Stimulated activated CD4-positive, alpha-beta T cell treated with anti-CD3 and anti-CD28 coated beads, Interleukin-15, amount 100 ng/mL, for 24 hours (primary cell): ENCODE data around the gene CCDC91.
"Not testable (repeated sequence)": the region's sequence is repeated elsewhere in the genome, so short reads cannot be mapped to it uniquely, and the experiment has no call there.

ENCODE experiments used
- DNase-seq: peaks from one replicate; pipeline ENCODE4 v3.0.0-alpha.2; 2020

The CCDC91 gene

DNA sequence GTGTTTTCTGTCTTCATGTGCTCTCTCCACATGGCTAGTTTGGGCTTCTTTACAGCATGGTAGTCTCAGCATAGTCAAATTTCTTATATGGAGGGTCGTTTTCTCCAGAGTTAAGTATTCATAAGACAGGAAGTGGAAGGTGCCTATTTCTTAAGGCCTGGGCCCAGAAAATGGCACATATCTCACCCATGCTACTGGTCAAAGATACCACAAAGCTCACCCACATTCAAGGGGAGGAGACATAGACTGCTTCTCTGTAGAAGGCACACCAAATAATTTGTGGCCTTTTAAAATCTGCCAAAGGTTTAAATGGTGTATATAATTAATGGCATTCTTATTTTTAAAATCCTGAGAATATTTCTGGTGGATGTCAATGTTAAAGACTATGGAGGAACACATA, 44.8 kb downstream of the CCDC91 start:
- DNase-seq = no peak

DNA sequence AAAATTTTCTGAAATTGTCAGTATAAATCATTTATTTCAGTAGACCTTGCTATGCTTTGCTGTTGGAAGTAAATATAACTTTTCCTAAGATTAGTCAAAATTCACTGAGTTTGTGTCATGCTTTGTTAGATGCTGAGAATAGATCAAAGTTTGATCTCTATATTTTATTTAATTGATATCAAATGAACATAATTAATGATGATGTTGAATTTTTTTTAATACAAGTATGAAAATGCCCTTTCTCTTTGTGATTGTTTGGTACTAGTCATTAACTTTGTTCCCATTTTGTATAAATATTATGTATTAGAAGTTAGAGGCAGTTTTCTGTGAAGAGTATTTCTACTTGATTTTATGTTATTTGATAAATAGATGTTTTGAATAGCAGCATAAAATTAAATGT, 45.7 kb downstream of the CCDC91 start:
- no peak for DNase-seq

DNA sequence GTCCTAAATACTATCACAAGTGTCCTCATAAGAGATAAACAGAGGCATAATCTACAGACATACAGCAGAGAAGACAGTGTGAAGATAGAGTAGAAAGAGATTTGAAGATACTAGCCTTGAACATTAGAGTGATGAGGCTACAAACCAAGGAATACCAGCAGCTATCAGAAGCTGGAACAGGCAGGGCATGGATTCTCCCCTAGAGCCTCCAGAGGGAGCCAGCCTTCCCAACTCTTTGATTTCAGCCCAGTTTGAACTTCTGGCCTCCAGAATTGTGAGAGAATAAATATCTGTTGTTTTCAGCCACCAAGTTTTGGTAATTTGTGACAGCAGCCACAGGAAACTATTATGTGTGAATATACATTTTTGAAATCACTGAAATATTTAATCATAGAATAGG, 47.2 kb downstream of the CCDC91 start:
- no peak for DNase-seq

DNA sequence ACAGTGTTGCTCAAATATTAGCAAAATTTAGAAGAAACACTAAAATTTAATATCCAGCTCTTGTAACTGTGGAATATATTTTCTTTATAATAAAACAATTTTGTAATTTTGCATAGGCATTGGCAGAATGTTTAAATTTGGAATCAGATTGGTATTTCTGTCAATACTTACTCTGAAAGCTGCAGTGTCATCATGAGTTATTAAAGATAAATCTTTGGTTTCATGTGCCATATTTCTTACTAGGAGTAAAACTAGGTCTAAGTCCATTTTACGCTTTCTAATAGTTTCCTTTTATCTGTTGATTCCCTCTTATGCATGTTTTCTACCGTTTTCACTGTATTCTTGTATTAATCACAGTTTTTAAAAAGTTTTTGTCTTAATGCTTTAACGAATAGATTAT, 49.7 kb downstream of the CCDC91 start:
- DNase-seq = no peak

DNA sequence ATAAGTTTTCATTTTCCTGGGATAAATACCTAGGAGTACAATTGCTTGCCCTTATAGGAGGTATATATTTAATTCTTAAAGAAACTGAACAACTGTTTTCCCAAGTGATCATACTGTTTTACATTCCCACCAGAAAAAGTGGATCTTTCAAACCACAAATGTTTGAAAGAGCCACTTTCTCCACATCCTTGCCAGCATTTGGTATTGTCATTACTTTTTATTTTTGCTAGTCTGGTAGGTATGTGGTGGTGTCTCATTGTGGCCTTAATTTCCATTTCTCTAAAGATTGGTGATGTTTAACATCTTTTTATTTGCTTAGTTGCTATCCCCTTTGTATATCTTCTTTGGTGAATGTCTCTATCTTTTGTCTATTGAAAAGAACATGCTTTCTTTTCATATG, 50.6 kb downstream of the CCDC91 start:
- no peak for DNase-seq

DNA sequence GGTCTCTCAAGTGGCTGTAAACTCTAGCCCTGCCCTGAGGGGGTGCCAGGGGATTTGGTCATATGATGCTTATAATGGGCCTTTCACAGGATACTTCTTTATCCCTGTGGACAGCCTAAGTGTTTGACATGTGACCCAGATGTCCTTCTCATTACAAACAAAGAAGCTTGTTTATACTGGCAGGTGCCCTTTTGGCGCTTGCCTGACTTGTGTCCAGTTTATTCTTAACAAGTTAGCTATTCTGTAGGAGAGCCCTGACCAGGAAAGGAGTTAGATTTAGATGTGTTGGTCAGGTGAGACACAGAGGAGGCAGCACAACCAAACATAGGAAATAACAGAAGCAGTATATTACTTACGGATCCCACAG, 51.9 kb downstream of the CCDC91 start:
- DNase-seq = no peak

DNA sequence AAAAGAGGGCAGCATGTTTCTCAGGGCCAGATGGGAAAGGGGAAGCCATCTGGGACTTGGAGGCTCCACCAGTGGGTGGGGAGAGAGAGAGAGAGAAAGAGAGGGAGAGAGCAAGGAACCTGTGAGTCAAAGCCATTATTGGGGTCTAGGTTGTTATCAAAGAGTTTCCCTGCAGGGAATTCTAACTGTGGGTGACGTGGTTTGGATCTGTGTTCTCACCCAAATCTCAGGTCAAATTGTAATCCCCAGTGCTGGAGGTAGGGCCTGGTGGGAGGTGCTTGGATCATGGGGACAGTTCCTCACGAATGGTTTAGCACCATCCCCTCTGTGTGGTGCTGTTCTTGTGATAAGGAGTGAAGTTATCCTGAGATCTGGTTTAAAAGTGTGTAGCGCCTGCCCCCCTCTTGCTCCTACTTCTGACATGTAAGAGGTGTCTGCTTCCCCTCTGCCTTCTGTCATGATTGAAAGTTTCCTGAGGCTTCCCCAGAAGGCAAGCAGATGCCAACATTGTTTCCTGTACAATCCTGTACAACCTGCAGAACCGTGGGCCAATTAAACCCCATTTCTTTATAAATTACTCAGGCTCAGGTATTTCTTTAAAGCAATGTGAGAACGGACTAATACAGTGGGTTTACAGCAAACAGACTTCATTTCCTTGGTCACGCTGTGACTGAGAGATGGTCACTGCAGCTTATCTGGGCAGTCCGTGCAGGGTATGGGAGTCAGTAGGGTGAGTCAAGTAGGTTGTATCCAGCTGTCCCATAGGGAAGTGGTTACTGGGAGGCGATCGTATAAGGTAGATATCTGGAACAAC, 52.4 kb downstream of the CCDC91 start:
- DNase-seq = no peak

DNA sequence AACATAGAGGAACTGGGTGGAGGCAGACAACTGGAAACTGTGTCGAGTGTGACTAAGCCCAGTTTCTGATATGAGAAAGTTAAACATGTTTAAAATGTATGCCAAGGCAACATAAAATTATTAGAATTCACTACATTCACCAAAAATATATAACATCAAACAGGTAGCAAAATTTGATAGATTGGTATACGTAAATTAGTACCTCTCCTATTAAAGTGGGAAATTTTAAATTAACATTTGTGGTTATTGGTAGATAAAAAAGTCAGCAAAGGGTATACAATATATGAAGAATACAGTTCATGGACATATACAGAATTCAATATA, 53.0 kb downstream of the CCDC91 start:
- no peak for DNase-seq

DNA sequence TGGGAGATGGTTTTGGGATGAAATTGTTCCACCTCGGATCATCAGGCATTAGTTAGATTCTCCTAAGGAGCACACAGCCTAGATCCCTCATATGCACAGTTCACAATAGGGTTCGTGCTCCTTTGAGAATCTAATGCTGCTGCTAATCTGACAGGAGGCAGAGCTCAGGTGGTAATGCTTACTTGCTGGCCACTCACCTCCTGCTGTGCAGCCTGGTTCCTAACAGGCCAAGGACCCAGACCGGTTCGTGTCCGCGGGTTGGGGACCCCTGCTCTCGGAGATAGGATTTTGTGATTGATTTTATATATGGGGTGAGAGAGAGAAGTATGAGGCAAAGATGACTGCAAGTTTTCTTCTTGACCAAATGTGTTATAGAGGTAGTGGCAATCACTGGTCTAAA, 57.5 kb downstream of the CCDC91 start:
- DNase-seq = no peak

DNA sequence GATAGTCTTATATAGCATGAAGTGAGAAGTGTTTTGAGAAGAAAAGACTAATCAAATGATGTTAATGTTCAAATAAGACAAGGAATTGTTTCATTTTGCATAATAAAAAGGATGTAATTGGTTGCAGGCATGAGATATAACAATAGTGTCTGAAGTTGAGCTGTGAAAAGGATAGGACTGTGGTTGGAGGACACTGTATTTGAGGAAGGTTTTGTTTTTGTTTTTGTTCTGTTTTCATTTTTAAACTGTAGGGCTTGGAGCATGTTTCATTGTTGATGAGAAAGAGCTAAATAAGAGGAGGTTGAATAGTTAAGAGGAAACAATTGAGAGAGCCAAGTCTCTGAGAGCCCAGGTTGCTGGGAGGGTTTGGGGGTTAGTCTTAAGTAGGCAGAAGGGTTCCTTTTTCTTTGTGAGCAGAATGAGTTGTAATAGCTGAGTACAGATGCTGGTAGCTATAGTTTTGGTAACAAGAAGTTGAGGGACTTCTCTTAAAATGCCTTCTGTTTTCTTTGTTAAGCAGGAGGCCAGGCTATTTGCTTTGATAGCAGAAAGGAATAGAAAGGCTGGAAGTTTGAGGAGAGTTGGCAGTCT, 58.4 kb downstream of the CCDC91 start:
- DNase-seq = no peak

DNA sequence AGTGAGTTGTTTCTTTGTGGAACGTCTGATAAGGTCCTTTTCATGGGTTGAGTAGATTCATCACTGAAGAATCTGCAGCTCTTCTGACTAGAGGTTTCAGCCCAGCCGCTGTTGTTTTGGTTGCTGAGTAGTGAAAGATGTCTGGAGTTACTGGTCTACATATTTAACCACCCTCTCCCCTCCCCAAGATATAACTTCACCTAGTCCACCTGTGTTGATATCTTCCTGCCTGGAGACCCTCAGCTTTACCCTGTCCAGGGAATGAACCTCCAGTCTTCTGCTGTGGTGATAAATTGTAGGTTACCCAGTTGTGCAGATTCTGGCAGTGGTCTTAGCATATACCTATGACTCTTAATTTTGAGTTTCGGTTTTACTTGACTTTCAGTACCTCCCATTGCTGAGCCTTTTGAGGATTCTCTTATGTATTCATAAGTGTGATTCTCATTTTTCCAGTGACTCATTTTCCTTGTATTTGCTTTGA, 62.9 kb downstream of the CCDC91 start:
- peak; percentile 63 for DNase-seq

DNA sequence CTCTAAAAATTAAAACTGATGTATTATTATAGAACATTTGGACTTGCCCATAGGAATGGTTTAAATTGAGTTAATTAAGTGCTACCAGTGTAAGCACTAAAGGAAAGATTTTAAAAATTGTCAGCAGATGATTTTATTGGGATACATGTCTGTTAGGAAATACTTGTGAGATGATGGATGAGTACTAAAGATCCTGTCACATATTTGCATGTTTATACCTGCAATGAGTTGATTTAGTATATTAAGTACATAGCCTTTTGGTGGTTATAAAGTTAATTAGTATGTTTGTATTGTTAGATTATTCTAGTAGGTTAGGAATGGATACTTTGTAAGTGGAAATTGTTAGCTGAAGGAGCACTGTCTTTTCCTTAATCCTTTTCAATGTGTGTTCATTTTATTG, 67.2 kb downstream of the CCDC91 start:
- no peak for DNase-seq

DNA sequence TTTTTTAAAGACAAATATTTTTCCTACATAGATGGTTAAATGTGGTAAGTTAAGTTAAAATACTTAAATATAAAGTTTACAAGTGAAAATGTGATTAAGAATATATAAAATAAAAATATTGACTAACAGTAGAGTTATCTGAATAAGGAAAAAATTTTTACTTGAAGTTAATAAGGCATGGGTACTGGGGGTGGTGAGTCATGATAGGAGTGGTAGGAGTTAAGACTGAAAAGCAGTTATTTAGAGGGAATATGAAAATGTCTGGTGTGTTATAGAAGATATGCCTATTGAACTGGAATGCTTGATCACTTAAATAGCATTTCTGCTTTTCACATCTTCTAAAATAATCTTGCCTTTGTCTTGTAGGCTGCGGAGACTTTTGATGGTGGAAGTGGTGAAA, 68.7 kb downstream of the CCDC91 start:
- no peak for DNase-seq

DNA sequence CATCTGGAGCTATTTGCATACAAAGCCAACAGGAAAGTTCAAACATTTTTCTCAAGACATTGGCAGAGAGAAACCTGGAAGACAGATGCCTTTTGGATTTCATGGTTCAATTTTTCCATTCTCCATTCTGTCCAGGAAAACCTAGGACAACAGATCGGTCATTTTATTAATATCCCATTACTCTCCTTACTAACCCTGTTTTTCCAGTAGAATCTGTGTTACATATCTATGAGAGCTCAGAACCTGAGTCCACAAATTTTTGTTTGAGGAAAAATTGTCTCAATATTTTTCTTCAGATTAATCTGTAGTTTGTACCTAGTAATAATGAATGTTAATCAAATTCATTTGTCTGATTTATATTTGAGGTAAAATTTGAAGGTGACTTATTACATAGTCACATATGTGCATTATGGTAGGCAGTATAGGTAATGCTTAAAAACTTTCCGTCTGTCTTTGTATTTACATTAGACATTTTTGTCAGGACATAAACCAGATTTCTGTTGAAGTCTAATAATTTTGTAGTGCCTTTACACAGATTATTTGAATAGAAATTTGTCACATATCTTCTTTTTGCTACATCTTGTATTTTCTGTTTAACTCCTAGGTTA, 75.3 kb downstream of the CCDC91 start:
- DNase-seq = no peak

DNA sequence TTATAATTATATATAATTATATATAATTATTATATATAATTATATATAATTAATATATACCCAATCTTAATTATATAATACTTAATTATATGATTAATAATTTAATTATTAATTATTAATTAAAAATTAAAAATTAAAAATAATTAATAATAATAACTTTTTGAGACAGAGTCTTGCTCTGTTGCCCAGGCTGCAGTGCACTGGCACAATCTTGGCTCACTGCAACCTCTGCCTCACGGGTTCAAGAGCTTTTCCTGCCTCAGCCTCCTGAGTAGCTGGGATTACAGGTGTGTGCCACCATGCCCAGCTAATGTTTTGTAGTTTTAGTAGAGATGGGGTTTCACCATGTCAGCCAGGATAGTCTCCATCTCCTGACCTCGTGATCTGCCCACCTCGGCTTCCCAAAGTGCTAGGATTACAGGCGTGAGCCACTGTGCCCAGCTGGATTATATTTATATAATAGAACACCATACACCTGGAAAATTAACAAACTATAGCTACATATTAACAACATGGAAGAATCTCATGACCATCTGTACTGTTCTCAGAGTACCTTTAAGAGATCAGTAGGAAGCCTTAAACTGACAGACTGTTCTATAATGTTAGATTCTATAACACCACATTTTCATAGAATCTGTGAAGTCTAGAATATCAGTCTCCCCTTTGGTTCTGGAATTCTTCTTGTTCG, 77.8 kb downstream of the CCDC91 start:
- not testable (repeated sequence) for DNase-seq

DNA sequence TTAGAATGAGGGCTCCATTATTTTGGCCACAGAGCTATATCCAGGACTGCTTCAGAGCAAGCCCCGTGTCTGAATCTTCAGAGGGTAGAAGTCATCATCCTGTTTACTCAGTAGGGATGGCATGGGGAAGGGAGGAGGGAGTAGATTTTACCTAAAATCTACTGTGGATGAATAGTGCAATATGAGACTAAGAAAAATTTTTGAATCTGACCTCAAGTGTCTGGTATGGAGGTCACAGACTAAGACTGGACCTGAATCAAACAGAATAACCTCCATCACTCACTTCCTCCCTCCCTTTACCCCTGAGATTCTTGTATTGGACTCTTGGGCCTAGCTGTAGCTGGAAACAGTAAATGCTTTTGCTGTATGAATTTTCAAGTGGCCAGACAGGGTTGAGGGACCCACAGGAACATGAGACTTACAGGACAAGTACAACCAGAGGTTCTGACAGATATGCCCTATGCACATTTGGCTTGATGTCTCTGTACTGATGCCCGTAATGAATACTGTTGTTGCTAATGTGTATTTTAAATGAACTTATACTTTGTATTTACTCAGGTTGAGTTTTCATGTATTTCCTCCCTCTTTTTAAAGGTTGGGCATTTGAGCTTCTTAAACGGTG, 78.5 kb downstream of the CCDC91 start:
- DNase-seq = no peak

DNA sequence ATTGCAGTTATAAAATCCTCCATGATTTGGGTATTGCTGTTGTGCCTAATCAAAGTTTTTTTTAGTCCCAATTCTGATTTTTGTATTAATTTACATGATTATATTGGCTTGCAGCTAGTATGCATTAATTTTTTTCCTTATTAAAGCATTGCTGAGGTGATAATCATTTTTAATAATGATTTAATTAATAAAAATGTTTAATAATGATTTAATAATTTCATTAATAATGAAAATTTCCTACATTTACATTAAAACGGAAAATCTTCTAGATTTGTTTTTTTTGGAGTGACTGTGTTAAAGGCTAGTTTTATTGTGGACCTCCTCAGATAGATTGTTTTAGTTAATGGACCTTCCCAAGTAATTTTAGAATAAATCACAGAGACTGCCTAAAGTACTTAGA, 79.6 kb downstream of the CCDC91 start:
- no peak for DNase-seq

DNA sequence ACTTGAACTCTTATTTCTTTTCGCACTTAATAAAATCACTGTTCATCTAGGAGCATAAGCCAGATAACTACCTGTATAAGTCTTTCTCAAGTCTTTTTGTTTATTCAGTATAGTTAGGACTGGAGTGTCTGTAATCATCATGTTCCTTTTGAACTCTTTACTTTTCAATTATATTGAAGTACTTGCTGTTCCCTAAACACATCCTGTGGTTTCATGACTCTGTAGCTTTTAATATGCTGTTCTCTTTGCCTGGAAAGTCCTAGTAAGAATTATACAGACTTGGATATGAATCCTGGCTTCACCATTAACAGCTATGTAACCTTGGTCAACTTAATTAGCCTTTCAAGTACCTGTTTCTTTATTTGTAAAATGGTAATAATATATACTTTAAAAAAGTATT, 88.2 kb downstream of the CCDC91 start:
- DNase-seq = no peak

DNA sequence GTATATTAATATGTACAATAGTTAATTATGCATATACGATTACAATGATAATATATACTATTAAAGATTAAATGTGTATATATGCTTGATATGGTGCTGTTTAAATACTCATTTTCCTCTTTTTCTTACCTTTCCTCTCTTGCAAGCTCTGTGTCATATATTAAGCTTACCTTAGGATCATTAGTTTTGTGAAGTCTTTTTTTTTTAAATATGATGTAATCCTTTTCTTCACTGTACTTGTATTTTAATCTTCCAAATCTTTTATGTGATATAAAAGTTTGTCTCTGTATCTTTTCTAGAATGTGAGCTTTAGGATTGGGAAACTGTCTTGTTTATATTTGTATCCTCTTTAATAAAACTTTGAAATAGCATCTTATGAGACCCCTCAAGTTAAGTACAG, 88.7 kb downstream of the CCDC91 start:
- DNase-seq = no peak

DNA sequence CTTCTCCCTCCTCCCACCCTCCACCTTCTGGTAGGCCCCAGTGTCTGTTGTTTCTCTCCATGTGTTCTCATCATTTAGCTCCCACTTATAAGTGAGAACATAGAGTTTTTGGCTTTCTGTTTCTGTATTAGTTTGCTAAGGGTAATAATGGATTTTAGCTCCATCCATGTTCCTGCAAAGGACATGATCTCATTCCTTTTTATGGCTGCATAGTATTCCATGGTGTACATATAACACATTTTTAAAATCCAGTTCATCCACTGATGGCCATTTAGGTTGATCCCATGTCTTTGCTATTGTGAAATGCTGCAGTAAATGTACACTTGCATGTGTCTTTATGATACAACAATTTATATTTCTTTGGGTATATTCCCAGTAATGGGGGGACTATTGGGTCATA, 96.1 kb downstream of the CCDC91 start:
- DNase-seq = no peak

DNA sequence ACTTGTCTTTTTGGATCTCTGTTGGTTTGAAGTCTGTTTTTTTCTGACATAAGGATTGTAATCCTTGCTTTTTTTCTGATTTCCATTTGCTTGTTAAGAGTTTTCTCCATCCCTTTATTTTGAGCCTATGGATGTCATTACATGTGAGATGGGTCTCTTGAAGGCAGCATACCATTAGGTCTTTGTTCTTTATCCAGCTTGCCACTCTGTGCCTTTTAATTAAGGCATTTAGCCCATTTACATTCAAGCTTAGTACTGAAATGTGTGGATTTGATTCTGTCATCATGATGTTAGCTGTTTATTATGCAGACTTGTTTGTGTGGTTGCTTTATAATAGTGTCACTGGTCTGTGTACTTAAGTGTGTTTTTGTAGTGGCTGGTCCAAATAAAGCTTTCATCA, 100.0 kb downstream of the CCDC91 start:
- no peak for DNase-seq

DNA sequence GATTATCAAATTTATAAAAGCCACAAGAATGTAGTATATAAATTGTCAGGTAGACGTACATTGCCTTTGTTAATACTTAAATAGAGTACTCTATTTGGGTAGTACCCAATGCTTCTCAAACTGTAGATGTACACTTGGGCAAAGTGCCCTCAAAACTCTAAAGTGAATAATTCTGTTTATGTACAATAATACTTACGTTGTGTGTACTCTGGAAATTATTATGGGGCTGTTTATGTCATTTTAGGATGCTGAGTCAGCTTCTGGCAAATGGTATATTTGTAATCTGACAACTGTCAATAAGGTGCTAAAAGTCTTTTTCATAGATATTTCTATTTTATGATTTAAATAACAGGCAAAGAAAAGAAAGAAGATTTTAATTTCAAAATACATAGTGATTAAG, 102.4 kb downstream of the CCDC91 start:
- no peak for DNase-seq

DNA sequence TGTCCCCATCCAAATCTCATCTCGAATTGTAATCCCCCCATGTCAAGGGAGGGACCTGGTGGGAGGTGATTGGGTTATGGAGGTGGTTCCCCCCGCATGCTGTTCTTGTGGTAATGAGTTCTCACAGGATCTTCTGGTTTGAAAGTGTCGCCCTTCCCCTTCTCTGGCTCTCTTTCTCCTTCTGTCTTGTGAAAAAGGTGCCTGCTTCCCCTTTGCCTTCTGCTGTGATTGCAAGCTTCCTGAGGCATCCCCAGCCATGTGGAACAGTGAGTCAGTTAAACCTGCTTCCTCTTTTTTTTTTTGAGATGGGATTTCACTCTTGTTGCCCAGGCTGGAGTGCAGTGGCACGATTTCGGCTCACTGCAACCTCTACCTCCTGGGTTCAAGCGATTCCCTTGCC, 104.0 kb downstream of the CCDC91 start:
- no peak for DNase-seq

DNA sequence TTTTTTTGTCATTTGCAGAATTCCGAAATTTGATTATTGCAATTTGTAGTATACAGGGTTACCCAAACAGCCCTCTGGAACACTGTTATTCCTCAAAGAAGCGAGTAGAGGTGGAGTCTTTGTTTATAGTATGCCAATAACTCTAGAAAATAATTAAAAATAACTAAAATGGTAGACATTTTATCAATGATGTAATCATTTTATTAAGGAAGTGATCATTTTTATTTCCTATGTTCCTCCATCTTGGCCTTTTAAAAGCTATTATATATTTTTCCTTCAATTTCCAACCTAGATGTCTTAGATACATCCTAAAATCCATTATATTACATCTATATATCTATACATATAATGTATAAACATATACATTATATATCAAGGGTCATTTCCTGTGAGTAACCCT, 106.0 kb downstream of the CCDC91 start:
- DNase-seq = no peak
